Ectodermal cell (in vitro differentiated cells): ENCODE measurements around the gene TMEM151B.

Source experiments
- H3K27ac ChIP-seq: 2 replicates; pipeline ENCODE4 v1.7.0; 2013; ENCODE audit warnings: mild to moderate bottlenecking, low read depth, low read length; ENCODE audit not compliant: insufficient read depth, poor library complexity, severe bottlenecking
- H3K27me3 ChIP-seq: 2 replicates; pipeline ENCODE4 v1.7.0; 2013; ENCODE audit warnings: mild to moderate bottlenecking, low read length; ENCODE audit not compliant: insufficient read depth, control insufficient read depth, poor library complexity, severe bottlenecking
- H3K36me3 ChIP-seq: one replicate; pipeline ENCODE4 v1.7.0; 2013; ENCODE audit warnings: low read length; ENCODE audit not compliant: control insufficient read depth, insufficient read depth
- H3K4me1 ChIP-seq: one replicate; pipeline ENCODE4 v1.7.0; 2013; ENCODE audit warnings: low read length; ENCODE audit not compliant: control insufficient read depth, insufficient read depth
- H3K4me3 ChIP-seq: 2 replicates; pipeline ENCODE4 v1.7.0; 2013; ENCODE audit warnings: low read depth, low read length, control low read depth; ENCODE audit not compliant: insufficient read depth
- H3K9me3 ChIP-seq: 2 replicates; pipeline ENCODE4 v1.7.0; 2013; ENCODE audit warnings: mild to moderate bottlenecking, low read length, moderate library complexity; ENCODE audit not compliant: control insufficient read depth
- WGBS, 2 experiments: methylation state at CpG; one replicate each; pipeline ENCODE4 v1.1.7; 2013; ENCODE audit warnings: missing lambda C conversion rate in 2 of 2; 5-methylcytosine and 5-hydroxymethylcytosine counted together

Gene TMEM151B

GRCh38 chr6:44272529-44272928 is 2.3 kb downstream of the TMEM151B start:
- Histone ChIP-seq H3K27me3 (peaks cover 53% of the 10 kb centered on the region), H3K36me3 (no peaks in the 10 kb centered on the region), H3K4me3 (no peak overlapping the region), H3K27ac (no peak overlapping the region), H3K9me3 (no peaks in the 10 kb centered on the region), H3K4me1 (peaks cover 28% of the 10 kb centered on the region)
- WGBS, 2 experiments = 88 to 90% methylated on average over 3 of the region's 3 CpGs

GRCh38 chr6:44272999-44273566 is 2.8 kb downstream of the TMEM151B start:
- Histone ChIP-seq H3K4me3 (no peak overlapping the region), H3K27me3 (peaks cover 59% of the 10 kb centered on the region), H3K27ac (no peak overlapping the region), H3K4me1 (peaks cover 24% of the 10 kb centered on the region), H3K9me3 (no peaks in the 10 kb centered on the region), H3K36me3 (no peaks in the 10 kb centered on the region)
- WGBS, 2 experiments = 92 to 93% methylated on average over 23 of the region's 23 CpGs

GRCh38 chr6:44273617-44274016 is 3.4 kb downstream of the TMEM151B start:
- no peak overlapping the region for H3K4me3 ChIP-seq
- peaks cover 19% of the 10 kb centered on the region for H3K4me1 ChIP-seq
- no peak overlapping the region for H3K27ac ChIP-seq
- no peaks in the 10 kb centered on the region for H3K9me3 ChIP-seq
- 85 to 90% methylated on average over 1 of the region's 1 CpG for WGBS, 2 experiments
- no peaks in the 10 kb centered on the region for H3K36me3 ChIP-seq
- H3K27me3 ChIP-seq = peaks cover 59% of the 10 kb centered on the region

DNA sequence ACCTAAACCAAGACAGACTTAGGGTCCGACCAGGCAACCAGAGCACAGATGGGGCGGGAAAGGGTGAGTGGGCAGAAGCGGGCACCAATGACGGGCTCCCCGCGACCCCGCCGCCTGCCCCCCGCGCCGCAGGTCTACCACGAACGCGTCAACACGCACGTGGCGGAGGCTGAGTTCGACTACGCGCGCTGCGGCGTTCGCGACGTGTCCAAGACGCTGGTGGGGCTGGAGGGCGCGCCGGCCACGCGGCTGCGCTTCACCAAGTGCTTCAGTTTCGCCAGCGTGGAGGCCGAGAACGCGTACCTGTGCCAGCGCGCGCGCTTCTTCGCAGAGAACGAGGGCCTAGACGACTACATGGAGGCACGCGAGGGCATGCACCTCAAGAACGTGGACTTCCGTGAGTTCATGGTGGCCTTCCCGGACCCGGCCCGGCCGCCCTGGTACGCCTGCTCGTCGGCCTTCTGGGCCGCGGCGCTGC is 5.1 kb downstream of the TMEM151B start:
- Histone ChIP-seq H3K9me3 (no peaks in the 10 kb centered on the region), H3K4me3 (no peak overlapping the region), H3K4me1 (peaks cover 8% of the 10 kb centered on the region), H3K36me3 (no peaks in the 10 kb centered on the region), H3K27me3 (peaks cover 52% of the 10 kb centered on the region), H3K27ac (no peak overlapping the region)
- WGBS, 2 experiments = 93 to 94% methylated on average over 59 of the region's 59 CpGs

DNA sequence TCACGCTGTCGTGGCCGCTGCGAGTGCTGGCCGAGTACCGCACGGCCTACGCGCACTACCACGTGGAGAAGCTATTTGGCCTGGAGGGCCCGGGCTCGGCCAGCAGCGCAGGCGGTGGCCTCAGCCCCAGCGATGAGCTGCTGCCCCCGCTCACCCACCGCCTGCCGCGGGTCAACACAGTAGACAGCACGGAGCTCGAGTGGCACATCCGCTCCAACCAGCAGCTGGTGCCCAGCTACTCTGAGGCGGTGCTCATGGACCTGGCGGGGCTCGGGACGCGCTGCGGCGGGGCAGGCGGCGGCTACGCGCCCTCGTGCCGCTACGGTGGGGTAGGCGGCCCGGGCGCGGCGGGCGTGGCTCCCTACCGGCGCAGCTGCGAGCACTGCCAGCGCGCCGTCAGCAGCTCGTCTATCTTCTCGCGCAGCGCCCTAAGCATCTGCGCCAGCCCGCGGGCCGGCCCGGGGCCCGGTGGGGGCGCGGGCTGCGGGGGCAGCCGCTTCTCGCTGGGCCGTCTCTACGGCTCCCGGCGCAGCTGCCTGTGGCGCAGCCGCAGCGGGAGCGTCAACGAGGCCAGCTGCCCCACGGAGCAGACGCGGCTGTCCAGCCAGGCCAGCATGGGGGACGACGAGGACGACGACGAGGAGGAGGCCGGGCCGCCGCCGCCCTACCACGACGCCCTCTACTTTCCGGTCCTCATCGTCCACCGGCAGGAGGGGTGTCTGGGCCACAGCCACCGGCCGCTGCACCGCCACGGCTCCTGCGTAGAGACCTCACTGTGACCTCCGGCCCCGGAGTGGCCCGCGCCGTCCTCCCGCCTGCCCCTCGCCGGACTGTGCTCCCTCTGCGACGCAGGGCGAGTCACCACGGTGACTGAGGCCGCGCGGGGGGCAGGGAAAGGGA is 5.7 kb downstream of the TMEM151B start:
- H3K27me3 ChIP-seq = peaks cover 52% of the 10 kb centered on the region
- 19 to 20% methylated on average over 109 of the region's 109 CpGs for WGBS, 2 experiments
- no peaks in the 10 kb centered on the region for H3K9me3 ChIP-seq
- no peaks in the 10 kb centered on the region for H3K36me3 ChIP-seq
- H3K4me1 ChIP-seq = peaks cover 8% of the 10 kb centered on the region
- no peak overlapping the region for H3K27ac ChIP-seq
- peak overlapping the region; percentile 17 for H3K4me3 ChIP-seq

- Histone ChIP-seq H3K27ac (no peak overlapping the region), H3K4me1 (peaks cover 3% of the 10 kb centered on the region), H3K9me3 (no peaks in the 10 kb centered on the region), H3K4me3 (no peak overlapping the region), H3K36me3 (no peaks in the 10 kb centered on the region), H3K27me3 (peaks cover 55% of the 10 kb centered on the region)
- WGBS, 2 experiments = 84% methylated on average over 22 to 23 of the region's 23 CpGs
Observed at GRCh38 chr6:44276667-44277640, 6.7 kb downstream of the TMEM151B start.

GRCh38 chr6:44277763-44278162 is 7.5 kb downstream of the TMEM151B start:
- Histone ChIP-seq H3K27me3 (peaks cover 61% of the 10 kb centered on the region), H3K27ac (no peak overlapping the region), H3K9me3 (no peaks in the 10 kb centered on the region), H3K4me3 (no peak overlapping the region), H3K36me3 (no peaks in the 10 kb centered on the region), H3K4me1 (peaks cover 3% of the 10 kb centered on the region)
- 82 to 83% methylated on average over 7 of the region's 7 CpGs for WGBS, 2 experiments

DNA sequence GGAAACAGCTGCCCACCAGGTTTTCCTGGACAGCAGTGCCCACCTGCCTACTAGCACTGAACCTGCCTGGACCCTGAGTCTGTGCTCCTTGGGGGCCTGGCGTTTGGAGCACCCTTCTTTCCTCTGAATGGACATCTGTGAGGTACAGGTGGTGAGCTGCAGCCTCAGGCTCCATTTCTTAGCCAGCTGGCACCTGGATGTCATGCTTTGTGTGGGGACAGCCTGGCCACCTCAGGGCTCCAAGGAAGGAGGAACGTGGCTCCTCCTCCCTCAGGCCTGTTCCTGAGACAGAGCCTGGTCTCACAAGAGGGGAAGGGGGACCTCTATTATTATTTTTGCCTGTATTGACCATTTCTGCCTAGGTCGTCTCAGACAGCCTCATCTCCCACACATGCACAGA is 8.1 kb downstream of the TMEM151B start:
- Histone ChIP-seq H3K4me3 (no peak overlapping the region), H3K9me3 (no peaks in the 10 kb centered on the region), H3K4me1 (peaks cover 3% of the 10 kb centered on the region), H3K36me3 (no peaks in the 10 kb centered on the region), H3K27ac (no peak overlapping the region), H3K27me3 (peaks cover 62% of the 10 kb centered on the region)
- WGBS, 2 experiments = 65 to 72% methylated on average over 3 of the region's 3 CpGs

DNA sequence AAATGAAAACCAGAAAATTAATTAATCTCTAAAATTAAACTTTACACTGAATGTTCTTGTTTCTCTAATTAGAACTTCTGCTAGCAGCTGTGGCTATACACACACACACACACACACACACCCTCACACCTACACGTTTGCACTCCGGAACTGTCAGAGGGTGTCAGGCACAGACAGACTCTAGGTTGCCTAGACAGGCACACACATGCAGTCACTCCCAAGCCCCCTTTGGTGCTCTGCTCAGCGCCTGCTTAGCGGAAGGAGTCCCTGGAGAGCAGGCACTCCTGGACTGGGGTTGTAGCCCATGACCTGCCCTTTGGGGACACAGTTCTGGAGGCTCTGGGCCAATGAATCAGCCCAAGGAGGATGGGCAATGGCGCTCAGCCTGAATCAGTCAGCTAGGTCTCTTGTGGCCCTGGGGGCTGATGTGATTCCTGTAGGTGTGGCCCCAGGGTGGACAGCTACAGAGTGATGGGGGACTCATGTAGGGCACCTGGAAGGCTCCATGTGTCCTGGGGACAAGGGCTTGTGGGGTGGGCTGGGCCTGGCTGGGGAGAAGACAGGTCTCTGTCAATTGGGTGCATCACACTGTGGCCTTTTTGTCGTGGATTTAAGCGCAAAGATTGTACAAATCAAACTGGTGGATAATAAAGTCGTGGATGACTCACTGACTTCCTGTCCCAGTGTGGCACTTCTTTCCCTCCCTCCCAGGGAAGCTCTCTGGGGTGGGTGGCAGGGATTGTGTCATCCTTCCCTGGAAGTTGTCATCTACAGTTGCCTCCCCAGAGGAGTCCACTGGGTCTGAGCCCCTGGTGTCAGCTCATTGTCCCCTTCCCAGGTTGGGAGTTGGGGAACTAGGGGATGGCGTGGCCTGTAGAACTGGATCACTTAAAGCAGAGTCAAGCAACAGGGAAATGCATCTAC is 8.8 kb downstream of the TMEM151B start:
- 75% methylated on average over 9 of the region's 9 CpGs for WGBS, 2 experiments
- Histone ChIP-seq H3K27me3 (peaks cover 69% of the 10 kb centered on the region), H3K4me3 (no peak overlapping the region)

More for the DNA sequence above, 8.8 kb downstream of the TMEM151B start:
- Histone ChIP-seq H3K9me3 (no peaks in the 10 kb centered on the region), H3K36me3 (no peaks in the 10 kb centered on the region), H3K4me1 (peaks cover 3% of the 10 kb centered on the region), H3K27ac (no peak overlapping the region)
